Renal cortex interstitium (tissue), 11 donors: Measurements from ENCODE around the gene MARK2. TPM values are rescaled to one million over a fixed set of nuclear protein-coding genes. Genes with fewer than 3 reads are reported as not detected.
A peak's percentile ranks its signal among the peaks of the same experiment; 100 is the strongest.

ENCODE experiments used
- DNase-seq, 11 donors: peaks; one replicate each; pipeline ENCODE4 v3.0.0-alpha.2; 2013; ENCODE audit warnings: low read depth in 9 of 11, low spot score in 4 of 11; ENCODE audit errors: extremely low read depth in 1 of 11
- polyA plus RNA-seq, 3 donors: library from polyadenylated mRNA; unstranded; fragments of 120-200 nt; gene quantifications; one replicate each; pipeline ENCODE4 v1.2.1, GENCODE V29; 2013; ENCODE audit not compliant: insufficient read length in 3 of 3

MARK2 gene
- polyA plus RNA-seq, 3 donors: 35.6 to 39.9 (median 36.0) TPM

GRCh38 chr11:63818609-63819008 is 20.3 kb upstream of the MARK2 start:
- no peak for DNase-seq

- no peak for DNase-seq
Measured at GRCh38 chr11:63821411-63821810, 17.5 kb upstream of the MARK2 start.

- no peak for DNase-seq
Measured at GRCh38 chr11:63826471-63827190, 12.3 kb upstream of the MARK2 start.

GRCh38 chr11:63829823-63830489 is 9.0 kb upstream of the MARK2 start:
- no peak for DNase-seq

GRCh38 chr11:63831326-63831725 is 7.6 kb upstream of the MARK2 start:
- no peak for DNase-seq

GRCh38 chr11:63832336-63832735 is 6.6 kb upstream of the MARK2 start:
- no peak for DNase-seq

- DNase-seq: no peak
Measured at GRCh38 chr11:63833048-63833447, 5.9 kb upstream of the MARK2 start.

GRCh38 chr11:63834535-63835157 is 4.3 kb upstream of the MARK2 start:
- no peak for DNase-seq

- DNase-seq: no peak
Measured at GRCh38 chr11:63835158-63835545, 3.8 kb upstream of the MARK2 start.

GRCh38 chr11:63837027-63837688 is 1.8 kb upstream of the MARK2 start:
- peak in 4 of 11 donors; percentile 73 to 87 (median 74) for DNase-seq

- DNase-seq: no peak
Measured at GRCh38 chr11:63837739-63838138, 1.2 kb upstream of the MARK2 start.

GRCh38 chr11:63838150-63838677 is 696 bp upstream of the MARK2 start:
- no peak for DNase-seq

- no peak for DNase-seq
Measured at GRCh38 chr11:63839508-63840355, 822 bp downstream of the MARK2 start.

- no peak for DNase-seq
Measured at GRCh38 chr11:63840356-63841060, 1.6 kb downstream of the MARK2 start.

GRCh38 chr11:63841554-63841953 is 2.6 kb downstream of the MARK2 start:
- peak in 2 of 11 donors; percentile 39 to 46 for DNase-seq

GRCh38 chr11:63843041-63843440 is 4.1 kb downstream of the MARK2 start:
- no peak for DNase-seq

- DNase-seq: no peak
Measured at GRCh38 chr11:63844836-63845235, 5.9 kb downstream of the MARK2 start.

- DNase-seq: no peak
Measured at GRCh38 chr11:63845303-63845702, 6.4 kb downstream of the MARK2 start.
